HCT116 (cell line): ENCODE results near the gene SMIM32. TPM values are rescaled to one million over a fixed set of nuclear protein-coding genes. Genes with fewer than 3 reads are reported as not detected.

Experiments used
- ATAC-seq: fragments of 200-7000 bp; cut with Tn5 transposase; 2 replicates; pipeline ENCODE4 v1.9.1; 2020; ENCODE audit warnings: mild to moderate bottlenecking, moderate library complexity
- BruUV-seq: library from RNA; stranded (reverse); fragments of 400-500 nt; replicated peaks from 2 replicates; lab custom pipeline; 2021; lab: Mats Ljungman, UMichigan
- CTCF ChIA-PET: fragments of 300-600 bp; sonication (Branson Sonifier 250); formaldehyde crosslinking; loops from one replicate; lab custom pipeline; 2021; ENCODE audit warnings: antibody characterized with exemption; lab: Charles Lee
- POLR2A ChIA-PET: fragments of 300-600, 350-600 bp; sonication (Branson Sonifier 250); formaldehyde crosslinking; loops from one replicate; lab custom pipeline; 2021; ENCODE audit warnings: antibody characterized with exemption; lab: Charles Lee
- RAD21 ChIA-PET, 2 experiments: fragments of 300-600 bp; sonication (Branson Sonifier 250); formaldehyde crosslinking; loops; one replicate each; lab custom pipeline; 2023; ENCODE audit warnings: low total read pairs in 2 of 2; ENCODE audit not compliant: uncharacterized antibody in 2 of 2, unreplicated experiment in 2 of 2, low non-redundant PET in 1 of 2; lab: Charles Lee
- DNase-seq: peaks from one replicate; pipeline ENCODE4 v3.0.0-alpha.2; 2010; ENCODE audit warnings: low read depth, low spot score
- H2AFZ ChIP-seq: fragments of 200-600 bp; shearing (Covaris generic), sonication (generic); 2 replicates; pipeline ENCODE4 v1.6.1; 2017; ENCODE audit warnings: low read depth, mixed run types, mixed read lengths, antibody characterized with exemption, low read length; ENCODE audit not compliant: poor library complexity, severe bottlenecking
- H3K27ac ChIP-seq: 2 replicates; pipeline ENCODE4 v1.5.1; 2012; ENCODE audit warnings: low read depth, low read length
- H3K27me3 ChIP-seq: fragments of 200-600 bp; sonication (generic); 2 replicates; pipeline ENCODE4 v1.6.1; 2016; ENCODE audit warnings: mixed run types, low read length, mixed read lengths; ENCODE audit not compliant: insufficient read depth
- H3K36me3 ChIP-seq, 2 experiments: fragments of 200-500 bp in 1 of 2; fragments of 200-600 bp in 1 of 2; sonication (Bioruptor generic) in 1 of 2; sonication (generic) in 1 of 2; 2 replicates each; pipeline versions ENCODE4 v1.5.1 to v1.6.1; 2014 to 2016; ENCODE audit warnings: low read length in 2 of 2, inconsistent platforms in 1 of 2, mixed read lengths in 1 of 2, mixed run types in 1 of 2; ENCODE audit not compliant: insufficient read depth in 2 of 2, control insufficient read depth in 1 of 2
- H3K4me1 ChIP-seq, 2 experiments: fragments of 200-600 bp in 1 of 2; sonication (generic) in 1 of 2; 2 replicates each; pipeline versions ENCODE4 v1.5.1 to v1.6.1; 2012 to 2017; ENCODE audit warnings: low read length in 2 of 2, inconsistent platforms in 1 of 2, mild to moderate bottlenecking in 1 of 2, mixed read lengths in 1 of 2, mixed run types in 1 of 2, moderate library complexity in 1 of 2; ENCODE audit not compliant: insufficient read depth in 2 of 2, control insufficient read depth in 1 of 2
- H3K4me2 ChIP-seq: fragments of 200-600 bp; sonication (generic); 2 replicates; pipeline ENCODE4 v1.6.1; 2017; ENCODE audit warnings: mixed run types, low read length, mixed read lengths
- H3K4me3 ChIP-seq, 2 experiments: fragments of 200-600 bp in 1 of 2; sonication (generic) in 1 of 2; replicated peaks in 1 of 2; 2 replicates each; pipeline ENCODE4 v1.5.1; 2011 to 2016; ENCODE audit warnings: low read length in 2 of 2, control low read depth in 1 of 2, low read depth in 1 of 2, mild to moderate bottlenecking in 1 of 2, mixed read lengths in 1 of 2, mixed run types in 1 of 2
- H3K79me2 ChIP-seq: fragments of 200-600 bp; sonication (generic); 2 replicates; pipeline ENCODE4 v1.6.1; 2017; ENCODE audit warnings: mild to moderate bottlenecking, mixed run types, low read length, moderate library complexity, mixed read lengths; ENCODE audit not compliant: insufficient read depth
- H3K9ac ChIP-seq: fragments of 200-600 bp; sonication (generic); 2 replicates; pipeline ENCODE4 v1.6.1; 2016; ENCODE audit warnings: low read length, mixed read lengths
- H3K9me2 ChIP-seq: fragments of 200-600 bp; sonication (generic), shearing (Covaris generic); 2 replicates; pipeline ENCODE4 v1.6.1; 2017; ENCODE audit warnings: mixed run types, mild to moderate bottlenecking, moderate library complexity; ENCODE audit not compliant: insufficient read depth
- H3K9me3 ChIP-seq, 2 experiments: fragments of 200-500 bp in 1 of 2; fragments of 200-600 bp in 1 of 2; sonication (Bioruptor generic) in 1 of 2; sonication (generic) in 1 of 2; 2 replicates each; pipeline ENCODE4 v1.6.1; 2014 to 2017; ENCODE audit warnings: low read length in 2 of 2, mixed read lengths in 2 of 2, inconsistent platforms in 1 of 2, low read depth in 1 of 2, mild to moderate bottlenecking in 1 of 2, mixed run types in 1 of 2, moderate library complexity in 1 of 2; ENCODE audit not compliant: control insufficient read depth in 1 of 2, insufficient read depth in 1 of 2
- H4K20me1 ChIP-seq: fragments of 200-600 bp; sonication (generic), shearing (Covaris generic); 2 replicates; pipeline ENCODE4 v1.6.1; 2017; ENCODE audit warnings: mixed run types, mild to moderate bottlenecking, moderate library complexity; ENCODE audit not compliant: insufficient read depth
- ATF3 ChIP-seq: IDR thresholded peaks from 2 replicates; pipeline ENCODE4 v1.6.1; 2012
- CEBPB ChIP-seq: IDR thresholded peaks from 2 replicates; pipeline ENCODE4 v1.6.1; 2012; ENCODE audit warnings: low read depth
- EGR1 ChIP-seq: IDR thresholded peaks from 2 replicates; pipeline ENCODE4 v1.6.1; 2012; ENCODE audit warnings: low read depth
- ELF1 ChIP-seq: IDR thresholded peaks from 2 replicates; pipeline ENCODE4 v1.6.1; 2012; ENCODE audit warnings: low read depth, borderline replicate concordance
- EZH2phosphoT487 ChIP-seq: fragments of 200-600 bp; IDR thresholded peaks from 2 replicates; pipeline ENCODE4 v1.6.1; 2018; ENCODE audit warnings: antibody characterized with exemption, borderline replicate concordance
- FOSL1 ChIP-seq: IDR thresholded peaks from 2 replicates; pipeline ENCODE4 v1.6.1; 2012; ENCODE audit warnings: low read depth
- MAX ChIP-seq: IDR thresholded peaks from 2 replicates; pipeline ENCODE4 v1.6.1; 2012
- POLR2A ChIP-seq: IDR thresholded peaks from 2 replicates; pipeline ENCODE4 v1.7.0; 2011; ENCODE audit warnings: borderline replicate concordance; ENCODE audit not compliant: insufficient read depth, insufficient read length; ENCODE audit errors: extremely low read depth
- POLR2AphosphoS5 ChIP-seq: IDR thresholded peaks from 2 replicates; pipeline ENCODE4 v1.6.1; 2011; ENCODE audit warnings: mild to moderate bottlenecking, low read depth, low read length, moderate library complexity
- RAD21 ChIP-seq: IDR thresholded peaks from 2 replicates; pipeline ENCODE4 v1.6.1; 2012; ENCODE audit warnings: low read depth, mild to moderate bottlenecking
- REST ChIP-seq: IDR thresholded peaks from 2 replicates; pipeline ENCODE4 v1.6.1; 2012; ENCODE audit warnings: low read depth
- SIN3A ChIP-seq: IDR thresholded peaks from 2 replicates; pipeline ENCODE4 v1.6.1; 2012; ENCODE audit warnings: low read depth
- SP1 ChIP-seq: IDR thresholded peaks from 2 replicates; pipeline ENCODE4 v1.6.1; 2012; ENCODE audit warnings: low read depth
- SRF ChIP-seq: IDR thresholded peaks from 2 replicates; pipeline ENCODE4 v1.6.1; 2012; ENCODE audit warnings: low read depth
- YY1 ChIP-seq: IDR thresholded peaks from 2 replicates; pipeline ENCODE4 v1.6.1; 2011; ENCODE audit warnings: low read length, low read depth, moderate library complexity, mild to moderate bottlenecking; ENCODE audit not compliant: insufficient replicate concordance; ENCODE audit errors: extremely low read depth
- ZBTB33 ChIP-seq: IDR thresholded peaks from 2 replicates; pipeline ENCODE4 v1.6.1; 2011; ENCODE audit warnings: mild to moderate bottlenecking, low read length, moderate library complexity; ENCODE audit not compliant: insufficient replicate concordance; ENCODE audit errors: extremely low read depth
- ZFX ChIP-seq: fragments of 450-650 bp; IDR thresholded peaks from 2 replicates; pipeline ENCODE4 v1.6.1; 2017
- intact Hi-C: fragments of 100-400 bp; cut with micrococcal nuclease; formaldehyde crosslinking; loops from 2 replicates; pipeline ENCODE4 v1.10.0; 2022
- total RNA-seq: library from RNA; stranded (reverse); gene quantifications from one replicate; pipeline ENCODE4 v1.2.1, GENCODE V29; 2021; ENCODE audit not compliant: unreplicated experiment

SMIM32 gene
- total RNA-seq, 1 experiment from 2014 or later: not detected

- ChIA-PET POLR2A (no interaction called here), CTCF (no interaction called here), RAD21 (no interaction called here)
- BruUV-seq: no TSS peak
- Histone ChIP-seq H2AFZ (no peak overlapping the region), H3K27ac (no peak overlapping the region), H3K4me1 (peaks cover 0 to 12% of the 10 kb centered on the region in 2 experiments; a peak in 2 of 4 replicates), H3K4me2 (no peak overlapping the region), H4K20me1 (no peaks in the 10 kb centered on the region), H3K79me2 (no peaks in the 10 kb centered on the region), H3K4me3 (no peak overlapping the region), H3K9me3 (no peaks in the 10 kb centered on the region), H3K9ac (no peak overlapping the region), H3K27me3 (no peaks in the 10 kb centered on the region), H3K36me3 (no peaks in the 10 kb centered on the region), H3K9me2 (no peaks in the 10 kb centered on the region)
- TF ChIP-seq SIN3A (no peak), REST (no peak)
- intact Hi-C loops: no loop called here
- ATAC-seq: no peak
- no peak for DNase-seq
Measured at GRCh38 chr5:136200761-136201160, 7.8 kb upstream of the SMIM32 start.

GRCh38 chr5:136200130-136200529 lies 7.2 kb upstream of the SMIM32 start:
- ATAC-seq: no peak
- H3K79me2 ChIP-seq: no peaks in the 10 kb centered on the region
- no peak for DNase-seq
- no peak overlapping the region for H3K9ac ChIP-seq
- peaks cover 0 to 12% of the 10 kb centered on the region in 2 experiments; a peak in 2 of 4 replicates for H3K4me1 ChIP-seq
- H3K4me2 ChIP-seq: no peak overlapping the region
- intact Hi-C loops: no loop called here
- CTCF ChIA-PET: no interaction called here
- no peaks in the 10 kb centered on the region for H3K27me3 ChIP-seq
- POLR2A ChIA-PET: no interaction called here
- H3K9me2 ChIP-seq: no peaks in the 10 kb centered on the region
- no peaks in the 10 kb centered on the region for H3K9me3 ChIP-seq
- no peak overlapping the region for H2AFZ ChIP-seq
- no TSS peak for BruUV-seq
- RAD21 ChIA-PET: no interaction called here
- no peaks in the 10 kb centered on the region for H4K20me1 ChIP-seq
- no peaks in the 10 kb centered on the region for H3K36me3 ChIP-seq
- H3K4me3 ChIP-seq: no peak overlapping the region
- no peak overlapping the region for H3K27ac ChIP-seq
- TF ChIP-seq YY1: no peak
- no peak for TF ChIP-seq ATF3
- no peak for TF ChIP-seq EZH2phosphoT487
- TF ChIP-seq SRF: no peak
- TF ChIP-seq POLR2AphosphoS5: no peak
- TF ChIP-seq EGR1: no peak
- TF ChIP-seq FOSL1: no peak
- no peak for TF ChIP-seq ZFX
- TF ChIP-seq SP1: no peak
- TF ChIP-seq CEBPB: no peak
- TF ChIP-seq ELF1: no peak
- TF ChIP-seq ZBTB33: no peak
- TF ChIP-seq MAX: no peak
- TF ChIP-seq SIN3A: no peak
- no peak for TF ChIP-seq POLR2A
- TF ChIP-seq RAD21: no peak
